NOMO-1 treated with DMSO at 0.1 percent for 48 hours (cell line): ENCODE data around the gene KCNH3.
"Not testable (repeated sequence)": the region's sequence is repeated elsewhere in the genome, so short reads cannot be mapped to it uniquely, and the experiment has no call there.

Experiments
- DNase-seq: peaks from one replicate; lab custom pipeline; 2025; ENCODE audit not compliant: unreplicated experiment; lab: John Stamatoyannopoulos, UW

The KCNH3 gene

GRCh38 chr12:49582850-49583249 lies 44.0 kb downstream of the KCNH3 start:
- no peak for DNase-seq

- no peak for DNase-seq
Measured at GRCh38 chr12:49583366-49584094, 44.7 kb downstream of the KCNH3 start.

GRCh38 chr12:49584591-49584990 lies 45.8 kb downstream of the KCNH3 start:
- DNase-seq, result no peak

- no peak for DNase-seq
Measured at GRCh38 chr12:49585477-49586459, 46.9 kb downstream of the KCNH3 start.

GRCh38 chr12:49587174-49587908 lies 48.5 kb downstream of the KCNH3 start:
- no peak for DNase-seq

- no peak for DNase-seq
Measured at GRCh38 chr12:49588281-49588680, 49.5 kb downstream of the KCNH3 start.

- DNase-seq, result no peak
Measured at GRCh38 chr12:49588721-49589516, 50.1 kb downstream of the KCNH3 start.

- no peak for DNase-seq
Measured at GRCh38 chr12:49598527-49598926, 59.7 kb downstream of the KCNH3 start.

- DNase-seq, result no peak
Measured at GRCh38 chr12:49599961-49600360, 61.1 kb downstream of the KCNH3 start.

- DNase-seq, result no peak
Measured at GRCh38 chr12:49603721-49604120, 64.9 kb downstream of the KCNH3 start.

- DNase-seq, result no peak
Measured at GRCh38 chr12:49604856-49605255, 66.0 kb downstream of the KCNH3 start.

- DNase-seq, result not testable (repeated sequence)
Measured at GRCh38 chr12:49605539-49605938, 66.7 kb downstream of the KCNH3 start, which contains the start of gene FAM186B. Gene FAM186B, minus strand, starts transcription at chr12:49605639. Its CDS starts 162 bp downstream, at chr12:49605477.
